GM18861 (cell line): ENCODE results near the gene CBX6.

Source experiments
- ATAC-seq: cut with Tn5 transposase; IDR thresholded peaks from one replicate; pipeline ENCODE4 v1.9.1; 2021; ENCODE audit not compliant: unreplicated experiment

CBX6 gene

DNA sequence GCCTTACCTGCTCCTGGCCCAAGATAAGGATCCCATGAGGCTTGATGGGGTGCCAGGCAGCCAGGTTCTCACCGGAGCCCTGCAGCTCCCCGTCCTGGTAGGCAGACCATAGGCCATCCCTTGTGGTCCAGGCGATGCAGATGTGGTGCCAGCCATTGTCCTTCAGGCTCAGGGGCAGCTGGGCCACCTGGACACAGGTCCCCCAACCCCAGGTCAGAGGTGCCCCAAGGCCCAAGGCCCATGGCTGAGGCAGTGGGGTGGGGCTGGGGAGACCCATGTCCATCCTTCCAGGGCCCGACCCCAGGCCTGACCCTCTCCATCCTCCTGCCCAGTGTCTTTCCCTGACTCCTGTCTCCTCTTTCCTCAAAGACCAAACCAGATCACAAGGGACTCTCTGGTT lies 48.9 kb downstream of the CBX6 start:
- no peak for ATAC-seq

DNA sequence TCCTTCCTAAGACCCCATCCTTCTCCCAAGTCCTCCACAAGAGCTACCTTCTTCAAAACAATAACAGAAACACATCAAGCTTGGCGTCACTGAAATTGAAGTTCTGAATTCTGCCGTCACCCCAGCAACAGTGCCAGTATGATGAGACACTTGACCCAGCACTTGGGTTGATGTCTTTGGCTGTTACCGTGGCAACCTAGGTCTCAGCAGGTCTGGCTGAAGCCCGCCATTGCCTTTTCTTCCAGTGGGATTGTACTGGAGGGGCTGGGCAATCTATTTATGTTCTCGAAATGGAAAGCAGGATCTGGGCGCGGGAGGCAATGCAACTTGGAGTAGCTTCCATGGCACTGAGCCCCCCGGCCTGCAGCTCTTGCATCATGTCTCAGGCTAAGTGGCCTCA lies 52.0 kb downstream of the CBX6 start:
- no peak for ATAC-seq

DNA sequence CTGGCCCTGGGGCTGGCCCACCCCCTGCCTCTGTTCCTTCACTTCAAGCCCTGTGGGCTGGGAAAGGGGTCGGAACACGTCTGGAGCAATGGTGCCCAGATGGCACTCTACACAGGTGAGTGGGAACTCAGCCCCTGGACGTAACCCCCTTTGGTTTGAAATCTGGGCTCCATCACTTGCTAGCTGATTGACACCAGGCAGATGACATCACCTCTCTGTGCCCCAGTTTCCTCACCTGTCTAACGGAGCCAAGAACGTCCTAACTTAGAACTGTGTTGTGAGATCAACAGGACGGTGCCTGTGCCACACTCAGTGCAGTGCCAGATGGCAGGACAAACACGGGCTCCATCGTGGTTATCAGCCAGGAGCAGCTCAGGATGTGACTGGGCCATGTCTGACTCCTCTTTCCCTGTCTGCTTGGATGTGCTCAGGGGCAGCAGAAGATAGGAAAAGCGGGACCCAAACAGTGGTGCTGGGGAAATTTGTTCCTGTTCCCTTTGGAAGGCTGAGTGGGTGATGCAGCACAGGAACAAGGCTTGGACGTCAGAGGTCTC lies 52.6 kb downstream of the CBX6 start:
- ATAC-seq: no peak

DNA sequence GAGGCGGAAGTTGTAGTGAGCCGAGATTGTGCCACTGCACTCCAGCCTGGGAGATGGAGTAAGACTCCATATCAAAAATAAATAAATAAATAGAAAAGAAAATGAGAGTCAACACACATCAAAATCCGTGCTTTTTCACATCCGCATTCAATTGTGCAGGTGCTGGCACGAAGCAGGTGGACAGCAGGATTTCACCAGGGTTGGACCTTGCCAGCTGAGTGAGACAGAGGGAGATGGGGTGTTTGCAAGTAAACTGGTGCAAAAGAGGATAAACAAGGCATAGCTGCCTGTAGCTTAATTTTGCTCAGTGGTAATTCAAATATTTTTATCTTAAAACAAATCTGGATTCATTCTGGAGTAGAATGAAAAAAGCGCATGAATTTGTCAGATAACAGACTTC lies 54.8 kb downstream of the CBX6 start:
- ATAC-seq: no peak

DNA sequence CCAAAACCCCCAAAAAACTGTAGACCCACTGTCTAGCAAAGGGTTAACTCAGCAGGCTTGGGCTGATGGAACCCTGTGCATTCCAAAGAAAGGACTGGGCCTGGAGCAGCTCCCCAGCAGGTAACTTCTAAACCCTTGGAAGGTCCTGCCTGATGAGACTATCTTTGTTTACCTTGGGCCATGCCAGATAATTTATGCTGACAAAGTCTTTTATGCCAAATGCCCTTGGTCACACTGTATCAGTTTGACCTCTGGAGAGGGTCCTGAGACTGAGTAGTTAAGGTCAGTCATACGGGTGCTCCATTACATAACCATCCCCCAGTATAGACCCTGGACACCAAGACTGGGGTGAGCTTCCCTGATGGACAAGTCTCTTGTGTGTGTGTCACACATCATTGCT lies 56.2 kb downstream of the CBX6 start:
- ATAC-seq: no peak
